ENCODE results near the gene MAMLD1. TPM values are rescaled to one million over a fixed set of nuclear protein-coding genes. Genes with fewer than 3 reads are reported as not detected.

Gene MAMLD1
- total RNA-seq, 1 experiment from 2014 or later: 0.48 TPM

DNA sequence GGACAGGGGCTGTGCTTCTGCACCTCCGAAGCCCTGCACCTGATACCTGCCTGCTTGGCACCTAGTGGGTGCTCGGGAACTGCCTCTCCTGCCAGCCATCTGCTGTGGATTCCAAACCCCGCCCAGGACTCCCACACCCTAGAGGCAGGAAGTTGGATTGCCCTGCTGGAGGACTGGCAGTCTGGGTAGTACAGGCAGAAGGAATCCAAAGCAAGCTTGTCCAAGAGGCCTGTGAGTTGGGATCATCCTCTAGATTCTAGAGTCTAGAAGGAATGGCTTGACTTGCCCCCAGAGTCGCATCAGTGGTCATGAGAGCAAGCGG lies 140.7 kb downstream of the MAMLD1 start:
- no peak overlapping the region for H2BK12ac ChIP-seq (ENCODE audit: insufficient read length, low read depth, low read length)
- DNase-seq: no peak
- peaks cover 0 to 3% (median 0%) of the 10 kb centered on the region in 3 experiments; a peak in 1 of 7 replicates for H3K36me3 Mint-ChIP-seq (ENCODE audit: insufficient read depth in 1 of 3, low read depth in 3 of 3)
- H4K91ac ChIP-seq (ENCODE audit: insufficient read length, low read depth, low read length): no peak overlapping the region
- H3K27ac ChIP-seq (ENCODE audit: insufficient read length, low read depth, low read length): no peak overlapping the region
- no peaks in the 10 kb centered on the region for H4K20me1 ChIP-seq (ENCODE audit: control insufficient read depth, insufficient read depth, insufficient read length)
- no peak overlapping the region for H2BK120ac ChIP-seq (ENCODE audit: low read depth, low read length, poor library complexity, severe bottlenecking)
- H2BK20ac ChIP-seq (ENCODE audit: low read depth, low read length, poor library complexity, severe bottlenecking): no peak overlapping the region
- H3K27me3 Mint-ChIP-seq (ENCODE audit: low read depth): no peaks in the 10 kb centered on the region
- TF ChIP-seq, protein P1, sequence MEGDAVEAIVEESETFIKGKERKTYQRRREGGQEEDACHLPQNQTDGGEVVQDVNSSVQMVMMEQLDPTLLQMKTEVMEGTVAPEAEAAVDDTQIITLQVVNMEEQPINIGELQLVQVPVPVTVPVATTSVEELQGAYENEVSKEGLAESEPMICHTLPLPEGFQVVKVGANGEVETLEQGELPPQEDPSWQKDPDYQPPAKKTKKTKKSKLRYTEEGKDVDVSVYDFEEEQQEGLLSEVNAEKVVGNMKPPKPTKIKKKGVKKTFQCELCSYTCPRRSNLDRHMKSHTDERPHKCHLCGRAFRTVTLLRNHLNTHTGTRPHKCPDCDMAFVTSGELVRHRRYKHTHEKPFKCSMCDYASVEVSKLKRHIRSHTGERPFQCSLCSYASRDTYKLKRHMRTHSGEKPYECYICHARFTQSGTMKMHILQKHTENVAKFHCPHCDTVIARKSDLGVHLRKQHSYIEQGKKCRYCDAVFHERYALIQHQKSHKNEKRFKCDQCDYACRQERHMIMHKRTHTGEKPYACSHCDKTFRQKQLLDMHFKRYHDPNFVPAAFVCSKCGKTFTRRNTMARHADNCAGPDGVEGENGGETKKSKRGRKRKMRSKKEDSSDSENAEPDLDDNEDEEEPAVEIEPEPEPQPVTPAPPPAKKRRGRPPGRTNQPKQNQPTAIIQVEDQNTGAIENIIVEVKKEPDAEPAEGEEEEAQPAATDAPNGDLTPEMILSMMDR (conservative IDR thresholded peaks at IDR 0.05): no peak
- no peaks in the 10 kb centered on the region for H3K79me1 ChIP-seq (ENCODE audit: insufficient read depth, low read depth, low read length, poor library complexity, severe bottlenecking)
- no peak overlapping the region for H2AFZ ChIP-seq (ENCODE audit: low read length)
- H3K23ac ChIP-seq (ENCODE audit: insufficient read length, low read depth, low read length): no peak overlapping the region
- H3K4ac ChIP-seq (ENCODE audit: low read depth, low read length): no peak overlapping the region
- no peak overlapping the region for H3K4me3 Mint-ChIP-seq
- WGBS (ENCODE audit: extremely low coverage, insufficient read length, low lambda C conversion rate): no CpG with 5 or more reads among the region's 5 CpGs
- no peak overlapping the region for H4K5ac ChIP-seq (ENCODE audit: insufficient read length, low read depth, low read length)
- H3K9me3 Mint-ChIP-seq: peaks cover 60 to 65% of the 10 kb centered on the region in 2 experiments
- peaks cover 9% of the 10 kb centered on the region for H3K23me2 ChIP-seq (ENCODE audit: insufficient read length, low read depth, low read length, poor library complexity, severe bottlenecking)
- no peaks in the 10 kb centered on the region for H3K9me3 ChIP-seq (ENCODE audit: control insufficient read depth, low read depth, low read length)
- no peak overlapping the region for H2BK15ac ChIP-seq (ENCODE audit: low read depth, low read length)
- no peak overlapping the region for H2AK5ac ChIP-seq (ENCODE audit: insufficient read length, low read length)
- H3K27ac Mint-ChIP-seq: no peak overlapping the region
- no peak overlapping the region for H3K4me2 ChIP-seq (ENCODE audit: insufficient read depth, insufficient read length, low read length)
- no peak overlapping the region for H3K9ac ChIP-seq (ENCODE audit: extremely low read depth, insufficient read length, low read length)
- no peak overlapping the region for H2BK5ac ChIP-seq (ENCODE audit: insufficient read length, low read length)
- no peak overlapping the region for H3K14ac ChIP-seq (ENCODE audit: insufficient read depth, low read length)
- no peak overlapping the region for H3T11ph ChIP-seq (ENCODE audit: low read length)
- no peaks in the 10 kb centered on the region for H3K79me2 ChIP-seq (ENCODE audit: insufficient read depth, low read length)
- peaks cover 35 to 40% of the 10 kb centered on the region in 2 experiments for H3K4me1 Mint-ChIP-seq
- no peaks in the 10 kb centered on the region for H3K27me3 ChIP-seq (ENCODE audit: insufficient read depth, low read length)
- peaks cover 15% of the 10 kb centered on the region; the same call in 1 of the 2 replicates for H3K4me1 ChIP-seq (ENCODE audit: insufficient read depth, low read length)
- no peak overlapping the region for H3K56ac ChIP-seq (ENCODE audit: insufficient read length, low read depth, low read length)
- no peak overlapping the region for H3K18ac ChIP-seq (ENCODE audit: insufficient read length, low read depth, low read length)
- no peak overlapping the region for H4K8ac ChIP-seq (replicated peaks; ENCODE audit: insufficient read length, low read depth, low read length)
